ENCODE results near the gene RABGAP1L.
"Not testable (repeated sequence)": the region's sequence is repeated elsewhere in the genome, so short reads cannot be mapped to it uniquely, and the experiment has no call there.

Gene RABGAP1L

GRCh38 chr1:174583316-174583715 is 424.0 kb downstream of the RABGAP1L start:
- DNase-seq (ENCODE audit: low read depth): no peak

GRCh38 chr1:174584071-174584470 is 424.8 kb downstream of the RABGAP1L start:
- DNase-seq (ENCODE audit: low read depth): no peak

GRCh38 chr1:174588618-174589017 is 429.3 kb downstream of the RABGAP1L start:
- not testable (repeated sequence) for DNase-seq (ENCODE audit: low read depth)

GRCh38 chr1:174605198-174605597 is 445.9 kb downstream of the RABGAP1L start:
- DNase-seq (ENCODE audit: low read depth): no peak

GRCh38 chr1:174606471-174606870 is 447.2 kb downstream of the RABGAP1L start:
- no peak for DNase-seq (ENCODE audit: low read depth)

- not testable (repeated sequence) for DNase-seq (ENCODE audit: low read depth)
These were observed 458.6 kb downstream of the RABGAP1L start for GRCh38 chr1:174617905-174618304.

GRCh38 chr1:174623324-174624035 is 464.2 kb downstream of the RABGAP1L start:
- no peak for DNase-seq (ENCODE audit: low read depth)

GRCh38 chr1:174626031-174627025 is 467.0 kb downstream of the RABGAP1L start:
- DNase-seq (ENCODE audit: low read depth): no peak

GRCh38 chr1:174637487-174637886 is 478.2 kb downstream of the RABGAP1L start:
- no peak for DNase-seq (ENCODE audit: low read depth)

- no peak for DNase-seq (ENCODE audit: low read depth)
These were observed 480.1 kb downstream of the RABGAP1L start for GRCh38 chr1:174639461-174639860.

- no peak for DNase-seq (ENCODE audit: low read depth)
These were observed 481.5 kb downstream of the RABGAP1L start for GRCh38 chr1:174640783-174641182.

- DNase-seq (ENCODE audit: low read depth): no peak
These were observed 483.1 kb downstream of the RABGAP1L start for GRCh38 chr1:174642393-174642792.

- no peak for DNase-seq (ENCODE audit: low read depth)
These were observed 483.9 kb downstream of the RABGAP1L start for GRCh38 chr1:174643206-174643605.

GRCh38 chr1:174649572-174649971 is 490.3 kb downstream of the RABGAP1L start:
- DNase-seq (ENCODE audit: low read depth): not testable (repeated sequence)

GRCh38 chr1:174652569-174653280 is 493.4 kb downstream of the RABGAP1L start:
- DNase-seq (ENCODE audit: low read depth): no peak

- no peak for DNase-seq (ENCODE audit: low read depth)
These were observed 495.2 kb downstream of the RABGAP1L start for GRCh38 chr1:174654560-174654959.

GRCh38 chr1:174656409-174657059 is 497.2 kb downstream of the RABGAP1L start:
- DNase-seq (ENCODE audit: low read depth): no peak

- no peak for DNase-seq (ENCODE audit: low read depth)
These were observed 498.1 kb downstream of the RABGAP1L start for GRCh38 chr1:174657411-174657810.

GRCh38 chr1:174657893-174658292 is 498.6 kb downstream of the RABGAP1L start:
- no peak for DNase-seq (ENCODE audit: low read depth)

- DNase-seq (ENCODE audit: low read depth): no peak
These were observed 500.5 kb downstream of the RABGAP1L start for GRCh38 chr1:174659823-174660222.

- DNase-seq (ENCODE audit: low read depth): no peak
These were observed 501.2 kb downstream of the RABGAP1L start for GRCh38 chr1:174660476-174660875.

- DNase-seq (ENCODE audit: low read depth): no peak
These were observed 504.0 kb downstream of the RABGAP1L start for GRCh38 chr1:174663358-174663757.
